ENCODE data around the gene FXYD2.
"Not testable (repeated sequence)": the region's sequence is repeated elsewhere in the genome, so short reads cannot be mapped to it uniquely, and the experiment has no call there.

FXYD2 gene

DNA sequence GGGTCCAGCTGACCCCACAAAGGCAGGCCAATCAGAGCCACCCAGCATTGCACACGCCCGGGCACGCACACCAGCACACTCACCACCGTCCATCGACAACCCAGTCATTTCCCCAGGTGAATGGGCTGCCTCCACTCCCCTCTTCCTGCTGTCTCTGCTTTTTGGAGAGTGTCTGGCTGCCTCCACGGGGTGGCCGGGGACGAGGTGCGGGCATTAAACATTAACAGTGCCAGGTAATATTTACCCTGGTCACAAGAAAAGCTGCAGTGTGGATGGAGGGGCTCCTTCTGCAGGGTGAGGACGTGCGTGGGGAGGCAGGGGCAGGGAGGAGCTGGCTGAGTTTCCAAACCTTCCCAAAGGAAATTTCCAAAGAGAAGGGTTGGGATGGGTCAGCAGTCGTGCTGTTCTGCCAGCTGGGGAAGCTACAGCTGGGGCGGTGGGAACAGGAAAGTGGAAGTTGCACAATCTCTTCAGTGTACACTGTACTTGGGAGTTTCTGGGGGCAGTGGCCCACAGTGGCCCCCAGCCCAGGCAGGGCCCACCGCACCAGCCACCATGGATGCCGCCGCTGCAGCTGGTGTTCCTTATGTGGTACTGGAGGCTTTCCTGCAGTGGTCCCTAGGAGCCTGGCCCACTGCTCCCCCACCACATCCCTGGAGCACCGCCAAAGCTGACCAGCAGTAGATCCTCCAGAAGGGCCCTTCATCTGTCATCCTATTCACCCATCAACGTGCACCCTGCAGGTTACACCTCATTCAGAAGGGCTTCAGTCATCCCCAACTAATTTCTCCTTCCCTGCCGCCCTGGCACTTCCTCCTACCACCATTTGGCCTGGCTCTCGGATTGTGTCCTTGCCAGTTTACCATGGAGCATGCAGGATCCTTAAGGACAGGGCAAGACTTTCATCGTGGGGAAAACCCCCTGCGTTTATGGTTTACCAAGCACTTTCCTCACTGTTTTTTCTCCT lies at the start of gene FXYD2:
TSS of gene FXYD2 (minus strand) at position 174 of the 967 bp plus-strand sequence. CDS start at position 108, 66 bp downstream.
- no peak for DNase-seq (ENCODE audit: low read depth)

GRCh38 chr11:117873828-117874125 lies 49.2 kb upstream of the FXYD2 start:
- DNase-seq (ENCODE audit: low read depth), result no peak

DNA sequence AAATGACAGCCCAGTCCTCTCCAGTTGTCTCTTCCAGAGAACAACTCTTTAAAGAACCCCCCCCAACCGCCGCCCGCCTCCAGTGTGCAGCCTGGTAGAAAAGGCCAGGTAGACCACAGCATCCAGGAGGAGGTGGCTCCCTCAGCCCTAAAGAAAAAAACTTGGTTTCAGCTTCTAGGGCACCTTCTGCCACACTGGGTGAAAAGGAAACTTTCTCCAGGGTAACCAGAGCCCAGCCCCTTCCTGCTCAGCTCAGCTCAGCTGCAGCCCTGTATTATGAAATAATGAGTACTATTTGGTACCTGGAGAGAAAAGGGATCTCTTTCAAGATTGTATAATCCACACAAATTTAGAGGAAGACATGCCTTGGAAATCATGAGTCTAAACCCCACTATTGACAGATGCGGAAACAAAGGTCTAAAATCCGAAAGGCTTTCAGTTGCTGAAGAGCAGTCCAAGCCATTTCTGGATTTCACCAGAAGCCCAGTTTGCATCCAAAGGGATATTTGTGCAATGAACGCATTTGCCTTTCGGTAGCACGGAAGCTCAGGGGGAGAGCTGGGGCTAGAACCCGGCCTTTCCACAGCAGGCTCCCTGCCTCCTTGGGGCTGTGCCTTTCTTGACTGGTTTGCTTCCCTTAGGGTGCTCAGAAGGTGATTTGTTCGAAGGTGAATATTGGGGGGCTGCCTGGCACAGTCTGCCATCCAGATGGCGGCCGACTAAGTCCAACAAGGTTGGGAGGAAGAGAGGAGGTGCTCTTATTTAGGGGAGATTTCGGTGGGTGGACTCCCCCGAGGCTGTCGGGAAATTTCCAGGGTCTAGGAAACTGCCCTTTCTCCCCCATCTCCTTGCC lies 48.7 kb upstream of the FXYD2 start:
- DNase-seq (ENCODE audit: low read depth), result no peak

- no peak for DNase-seq (ENCODE audit: low read depth)
These were observed 47.9 kb upstream of the FXYD2 start for GRCh38 chr11:117872420-117872961.

DNA sequence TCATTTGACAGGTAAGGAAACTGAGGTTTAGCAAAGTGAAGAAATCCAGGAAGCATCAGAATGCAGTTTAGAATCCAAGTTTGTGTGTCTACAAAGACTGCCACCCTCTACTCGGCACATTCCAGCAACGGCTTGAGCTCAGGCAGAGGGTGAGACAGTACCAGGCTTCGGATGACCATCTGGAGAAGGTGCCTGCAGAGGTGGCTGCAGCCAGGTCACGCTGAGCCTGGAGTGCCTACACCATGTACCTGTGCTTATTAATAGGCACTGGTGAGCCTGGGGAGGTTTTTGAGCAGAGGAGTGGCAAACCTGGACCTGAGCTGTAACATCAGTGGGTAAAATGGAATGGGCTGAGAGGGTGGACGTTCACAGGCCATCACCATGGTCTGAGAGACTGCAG lies 47.2 kb upstream of the FXYD2 start:
- no peak for DNase-seq (ENCODE audit: low read depth)

DNA sequence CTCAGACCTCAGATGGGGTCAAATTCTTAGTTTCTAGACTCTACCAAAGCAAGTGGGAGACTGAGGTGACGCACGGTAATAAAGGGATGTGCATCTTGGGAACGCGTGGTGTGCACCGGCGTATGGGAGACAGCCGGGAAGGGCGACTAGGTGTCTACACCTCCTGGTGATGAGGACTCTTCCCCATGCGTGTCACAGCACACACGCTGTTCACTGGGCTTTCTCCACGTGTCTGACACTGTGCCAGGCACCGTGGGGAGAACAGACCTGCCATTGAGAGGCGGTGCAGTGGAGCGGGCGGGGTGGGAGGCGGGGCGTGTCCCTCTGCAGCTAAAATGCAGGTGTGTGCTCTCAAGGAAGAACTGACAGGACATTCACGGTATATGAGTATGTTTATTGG lies 46.6 kb upstream of the FXYD2 start:
- no peak for DNase-seq (ENCODE audit: low read depth)

DNA sequence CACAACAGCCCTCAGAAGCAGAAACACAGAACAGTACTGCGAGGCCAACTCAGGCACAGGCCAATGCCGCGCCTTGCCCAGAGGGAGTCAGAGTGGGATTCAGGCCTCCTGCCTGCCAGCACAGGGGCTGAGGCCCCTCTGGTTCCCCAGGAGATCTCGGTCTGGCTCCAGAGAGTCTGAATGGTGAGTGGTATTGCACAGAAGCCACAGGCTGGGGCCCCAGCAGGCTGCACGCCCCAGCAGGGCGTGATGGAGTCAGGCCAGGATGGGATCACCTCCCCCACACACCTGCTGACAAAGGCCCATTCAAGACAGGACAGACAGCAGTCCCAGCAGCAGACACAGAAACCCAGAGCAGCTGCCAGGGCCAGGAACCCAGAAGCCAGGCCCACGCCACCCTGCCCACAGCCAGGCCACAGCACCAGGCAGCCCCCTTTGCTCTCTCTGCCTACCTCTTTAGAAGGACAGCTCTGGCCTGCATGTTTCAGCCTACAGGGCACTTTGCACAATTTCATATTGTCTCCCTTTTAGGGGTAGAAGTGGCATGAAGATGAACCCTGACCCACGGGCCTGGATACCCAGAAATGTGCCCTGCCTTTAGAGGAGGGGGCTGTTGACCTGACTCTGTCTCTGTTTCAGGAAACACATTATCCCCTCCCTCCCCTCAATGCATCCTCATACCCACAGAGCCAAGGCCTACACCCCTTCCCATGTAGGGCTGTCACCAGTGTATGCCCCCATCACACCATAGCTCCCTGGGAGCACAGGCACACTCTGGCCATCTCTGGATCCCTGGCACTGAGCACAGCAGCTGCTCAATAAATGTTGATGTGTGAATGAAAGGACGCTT lies 45.8 kb upstream of the FXYD2 start:
- no peak for DNase-seq (ENCODE audit: low read depth)

GRCh38 chr11:117869604-117870003 lies 45.1 kb upstream of the FXYD2 start:
- DNase-seq (ENCODE audit: low read depth), result no peak

GRCh38 chr11:117868815-117869561 lies 44.4 kb upstream of the FXYD2 start:
- no peak for DNase-seq (ENCODE audit: low read depth)

GRCh38 chr11:117868088-117868487 lies 43.5 kb upstream of the FXYD2 start:
- DNase-seq (ENCODE audit: low read depth), result no peak

DNA sequence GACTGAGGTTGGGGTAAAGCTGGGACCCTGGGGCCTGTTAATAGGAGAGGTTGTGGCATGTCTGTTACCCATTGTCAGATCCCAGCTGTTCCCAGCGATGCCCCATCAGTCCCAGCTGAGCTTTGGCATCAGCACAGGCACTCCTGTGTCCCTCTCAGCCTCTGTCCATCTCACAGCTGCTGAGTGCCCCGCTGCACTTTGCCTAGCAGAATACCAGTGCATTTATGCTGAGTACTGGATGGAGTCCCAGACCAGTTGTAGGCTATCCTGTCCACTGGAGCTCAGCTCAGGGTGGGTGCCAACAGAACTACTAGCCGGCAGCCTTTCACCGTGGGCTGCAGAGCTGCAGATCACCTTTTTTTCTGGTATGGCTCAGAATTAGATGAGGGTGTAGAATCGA lies 42.0 kb upstream of the FXYD2 start:
- no peak for DNase-seq (ENCODE audit: low read depth)

DNA sequence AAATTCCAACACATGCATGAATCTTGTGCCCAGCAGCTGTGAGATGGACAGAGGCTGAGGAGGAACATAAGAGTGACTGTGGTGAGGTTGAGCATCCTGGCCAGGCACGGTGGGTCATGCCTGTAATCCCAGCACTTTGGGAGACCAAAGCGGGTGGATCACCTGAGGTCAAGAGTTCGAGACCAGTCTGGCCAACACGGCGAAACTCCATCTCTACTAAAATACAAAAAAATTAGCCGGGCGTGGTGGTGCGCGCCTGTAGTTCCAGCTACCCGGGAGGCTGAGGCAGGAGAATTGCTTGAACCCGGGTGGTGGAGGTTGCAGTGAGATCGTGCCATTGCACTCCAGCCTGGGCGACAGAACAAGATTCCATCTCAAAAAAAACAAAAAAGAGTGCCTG lies 41.0 kb upstream of the FXYD2 start:
- not testable (repeated sequence) for DNase-seq (ENCODE audit: low read depth)

- DNase-seq (ENCODE audit: low read depth), result no peak
These were observed 38.8 kb upstream of the FXYD2 start for GRCh38 chr11:117863383-117863782.

- no peak for DNase-seq (ENCODE audit: low read depth)
These were observed 38.2 kb upstream of the FXYD2 start for GRCh38 chr11:117862753-117863152.

DNA sequence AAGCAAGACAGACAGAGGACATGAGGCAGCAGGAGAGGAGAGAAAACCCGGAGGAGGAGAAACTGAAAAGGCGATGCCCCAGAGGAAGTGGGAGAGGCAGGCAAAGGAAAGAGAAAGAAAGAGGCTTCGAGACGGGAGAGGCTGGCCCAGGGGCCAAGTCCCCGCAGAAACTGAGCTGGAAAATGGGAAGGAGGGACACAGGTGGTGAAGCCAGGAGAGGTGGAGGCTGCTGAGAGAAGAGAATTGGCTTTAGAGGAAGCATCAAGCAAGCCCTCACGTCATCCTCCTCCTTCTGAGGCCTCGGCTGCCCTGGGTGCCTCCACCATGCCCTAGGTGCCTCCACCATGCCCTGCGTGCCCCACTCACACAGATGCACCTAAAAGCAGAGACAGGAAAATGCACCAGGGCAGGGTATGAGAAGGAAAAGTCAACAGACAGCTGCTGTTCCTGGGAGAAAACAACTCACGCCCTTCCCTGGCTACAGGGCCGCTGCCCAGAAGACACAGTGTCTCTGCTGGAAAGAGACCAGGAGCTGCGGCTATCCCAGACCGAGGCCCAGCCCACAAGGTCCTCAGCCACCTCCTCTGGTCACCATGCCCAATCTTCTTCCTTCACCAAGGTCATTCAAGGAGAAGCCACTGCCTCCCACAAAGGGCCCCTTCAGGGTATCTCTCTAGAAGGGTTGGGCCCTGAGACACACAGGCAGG lies 37.6 kb upstream of the FXYD2 start:
- no peak for DNase-seq (ENCODE audit: low read depth)

- DNase-seq (ENCODE audit: low read depth), result no peak
These were observed 36.8 kb upstream of the FXYD2 start for GRCh38 chr11:117861151-117862018.

DNA sequence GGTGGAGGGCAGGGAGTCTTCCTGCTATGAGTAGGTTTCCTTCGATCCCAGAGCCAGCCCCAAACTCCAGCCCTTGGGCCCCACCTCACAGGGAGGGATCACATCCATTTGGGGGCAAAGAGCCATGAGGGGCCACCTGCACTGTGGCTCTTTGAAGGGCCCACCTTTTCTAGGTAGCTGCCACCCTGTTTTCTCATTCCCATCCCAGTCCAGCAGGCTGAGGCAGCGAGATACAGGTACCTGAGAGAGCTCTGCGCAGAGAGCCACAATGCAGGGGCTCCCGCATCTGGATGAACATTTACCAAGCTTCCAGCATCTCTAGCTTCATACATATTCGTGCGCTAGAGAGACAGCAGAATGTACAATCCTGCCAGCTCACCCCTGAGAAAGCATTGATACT lies 35.6 kb upstream of the FXYD2 start:
- no peak for DNase-seq (ENCODE audit: low read depth)

GRCh38 chr11:117859488-117860112 lies 35.1 kb upstream of the FXYD2 start:
- no peak for DNase-seq (ENCODE audit: low read depth)

- no peak for DNase-seq (ENCODE audit: low read depth)
These were observed 34.5 kb upstream of the FXYD2 start for GRCh38 chr11:117859061-117859460.

All from ELR (cell line).